HepG2 (cell line): Measurements from ENCODE around the gene GALR2. TPM values are rescaled to one million over a fixed set of nuclear protein-coding genes. Genes with fewer than 3 reads are reported as not detected.

Source experiments
- ATAC-seq: fragments of 200-7000 bp; cut with Tn5 transposase; 3 replicates; pipeline ENCODE4 v1.9.1; 2020; ENCODE audit warnings: mild to moderate bottlenecking, moderate library complexity
- BruUV-seq: library from RNA; stranded (reverse); fragments of 400-500 nt; replicated peaks from 2 replicates; lab custom pipeline; 2021; lab: Mats Ljungman, UMichigan
- CTCF ChIA-PET: fragments of 300-600 bp; formaldehyde crosslinking; extraction: SDS; loops from one replicate; lab custom pipeline; 2021; ENCODE audit warnings: low total read pairs, inconsistent platforms, low intra/inter-chr PET ratio; lab: Yijun Ruan, JAX
- POLR2A ChIA-PET: fragments of 350-600 bp; sonication (Branson Sonifier 250); formaldehyde crosslinking; loops from one replicate; lab custom pipeline; 2020; ENCODE audit warnings: antibody characterized with exemption, inconsistent platforms; lab: Yijun Ruan, JAX
- DNase-seq: peaks from one replicate; pipeline ENCODE4 v3.0.0-alpha.2; 2015; ENCODE audit warnings: low spot score
- FAIRE-seq: peaks from 3 replicates; lab custom pipeline; 2011; peaks lifted over from hg19 to GRCh38; lab: Jason Lieb, UNC
- H2AFZ ChIP-seq: one replicate; pipeline ENCODE4 v1.6.1; 2011; ENCODE audit warnings: low read length, inconsistent platforms
- H3K27ac ChIP-seq: fragments of 300-600 bp; 3 replicates; pipeline ENCODE4 v1.8.0; 2011; ENCODE audit warnings: mixed run types, mild to moderate bottlenecking, mixed read lengths, low read length, inconsistent platforms; ENCODE audit not compliant: insufficient read depth; ENCODE audit errors: extremely low read length
- H3K27me3 ChIP-seq, 2 experiments: fragments of 200-600 bp in 1 of 2; 2 replicates in 1 of 2; 3 replicates in 1 of 2; pipeline versions ENCODE4 v1.6.0 to v1.8.0; 2011; ENCODE audit warnings: low read length in 2 of 2, mild to moderate bottlenecking in 2 of 2, moderate library complexity in 2 of 2, inconsistent platforms in 1 of 2; ENCODE audit not compliant: insufficient read depth in 2 of 2, control insufficient read depth in 1 of 2
- H3K36me3 ChIP-seq, 2 experiments: fragments of 200-600 bp in 1 of 2; replicated peaks in 1 of 2; 2 replicates in 1 of 2; 3 replicates in 1 of 2; pipeline versions ENCODE4 v1.5.1 to v1.8.0; 2011; ENCODE audit warnings: low read length in 2 of 2, inconsistent platforms in 1 of 2; ENCODE audit not compliant: insufficient read depth in 2 of 2, control insufficient read depth in 1 of 2
- H3K4me1 ChIP-seq: 2 replicates; pipeline ENCODE4 v1.5.1; 2012; ENCODE audit warnings: low read length, inconsistent platforms; ENCODE audit not compliant: insufficient read depth
- H3K4me2 ChIP-seq: 2 replicates; pipeline ENCODE4 v1.6.0; 2011; ENCODE audit warnings: low read depth, low read length, inconsistent platforms
- H3K4me3 ChIP-seq, 3 experiments: fragments of 200-600 bp in 1 of 3; sonication (generic), shearing (Covaris generic) in 1 of 3; replicated peaks in 1 of 3; 2 replicates each; pipeline ENCODE4 v1.5.1; 2011 to 2016; ENCODE audit warnings: low read length in 3 of 3, inconsistent platforms in 2 of 3, low read depth in 2 of 3, mild to moderate bottlenecking in 2 of 3, control low read depth in 1 of 3, mixed read lengths in 1 of 3; ENCODE audit not compliant: insufficient read depth in 1 of 3
- H3K79me2 ChIP-seq: one replicate; pipeline ENCODE4 v1.6.1; 2011; ENCODE audit warnings: low read length, inconsistent platforms; ENCODE audit not compliant: insufficient read depth
- H3K9ac ChIP-seq: 2 replicates; pipeline ENCODE4 v1.6.0; 2011; ENCODE audit warnings: mild to moderate bottlenecking, low read depth, low read length, inconsistent platforms; ENCODE audit not compliant: insufficient read depth
- H3K9me3 ChIP-seq: 2 replicates; pipeline ENCODE4 v1.5.1; 2012; ENCODE audit warnings: mild to moderate bottlenecking, low read length
- H4K20me1 ChIP-seq: 2 replicates; pipeline ENCODE4 v1.6.0; 2011; ENCODE audit warnings: inconsistent platforms, mild to moderate bottlenecking, low read length, moderate library complexity; ENCODE audit not compliant: insufficient read depth
- CREB1 ChIP-seq, 2 experiments: fragments of 450-650 bp in 1 of 2; IDR thresholded peaks; 2 replicates each; pipeline ENCODE4 v1.6.1; 2016 to 2017; ENCODE audit warnings: control low read depth in 1 of 2, mild to moderate bottlenecking in 1 of 2, missing compliant biosample characterization in 1 of 2, missing genetic modification characterization in 1 of 2
- ELF3 ChIP-seq: IDR thresholded peaks from 2 replicates; pipeline ENCODE4 v1.6.1; 2016; ENCODE audit warnings: missing genetic modification reagents, missing compliant biosample characterization
- FOXM1 ChIP-seq: sonication (generic); formaldehyde crosslinking; IDR thresholded peaks from 2 replicates; pipeline ENCODE4 v1.5.0; 2020; ENCODE audit warnings: missing genetic modification reagents
- KLF6 ChIP-seq: IDR thresholded peaks from 2 replicates; pipeline ENCODE4 v1.8.0; 2016; ENCODE audit warnings: missing biosample characterization, missing genetic modification reagents
- MAZ ChIP-seq, 2 experiments: sonication (generic) in 1 of 2; formaldehyde crosslinking in 1 of 2; IDR thresholded peaks; 2 replicates each; pipeline versions ENCODE4 v1.5.0 to v1.6.1; 2012 to 2020; ENCODE audit warnings: low read depth in 2 of 2, mild to moderate bottlenecking in 2 of 2, borderline replicate concordance in 1 of 2, improper control_type of control experiment in 1 of 2, low read length in 1 of 2, missing genetic modification reagents in 1 of 2, moderate library complexity in 1 of 2
- PHF21A ChIP-seq: sonication (generic); formaldehyde crosslinking; IDR thresholded peaks from 2 replicates; pipeline ENCODE4 v1.5.0; 2020; ENCODE audit warnings: mild to moderate bottlenecking, missing genetic modification reagents
- SRY ChIP-seq: sonication (generic); formaldehyde crosslinking; IDR thresholded peaks from 2 replicates; pipeline ENCODE4 v1.8.0; 2022; ENCODE audit warnings: mild to moderate bottlenecking, missing genetic modification reagents
- TARDBP ChIP-seq: sonication (generic); formaldehyde crosslinking; IDR thresholded peaks from 2 replicates; pipeline ENCODE4 v1.8.0; 2022; ENCODE audit warnings: mild to moderate bottlenecking, missing genetic modification reagents
- TOPORS ChIP-seq: sonication (generic); formaldehyde crosslinking; IDR thresholded peaks from 2 replicates; pipeline ENCODE4 v1.8.0; 2023; ENCODE audit warnings: mild to moderate bottlenecking, missing genetic modification reagents
- ZBTB7B ChIP-seq: sonication (generic); formaldehyde crosslinking; IDR thresholded peaks from 2 replicates; pipeline ENCODE4 v1.4.0; 2020; ENCODE audit warnings: missing genetic modification reagents
- ZIK1 ChIP-seq: sonication (generic); formaldehyde crosslinking; IDR thresholded peaks from 2 replicates; pipeline ENCODE4 v1.5.0; 2020; ENCODE audit warnings: mild to moderate bottlenecking, low read depth, missing genetic modification reagents, borderline replicate concordance
- ZNF44 ChIP-seq: sonication (generic); formaldehyde crosslinking; IDR thresholded peaks from 2 replicates; pipeline ENCODE4 v1.5.1; 2020; ENCODE audit warnings: mild to moderate bottlenecking, missing genetic modification reagents
- ZNF670 ChIP-seq: sonication (generic); formaldehyde crosslinking; IDR thresholded peaks from 2 replicates; pipeline ENCODE4 v1.8.0; 2022; ENCODE audit warnings: mild to moderate bottlenecking, missing genetic modification reagents, borderline replicate concordance
- WGBS: methylation state at CpG from one replicate; pipeline ENCODE4 v1.1.6; 2017; ENCODE audit warnings: low lambda C conversion rate; 5-methylcytosine and 5-hydroxymethylcytosine counted together
- in situ Hi-C: cut with HindIII; loops from 2 replicates; pipeline ENCODE4 v1.10.0; 2017; ENCODE audit warnings: low pct_unique_long_range_greater_than_20kb; ENCODE audit not compliant: extremely low pct_ligation_motif_present
- intact Hi-C: fragments of 100-400 bp; cut with micrococcal nuclease; formaldehyde crosslinking; loops from one replicate; pipeline ENCODE4 v1.10.0; 2022; ENCODE audit not compliant: unreplicated experiment
- polyA plus RNA-seq, 8 experiments: library from polyadenylated mRNA; depleted of rRNA in 3 of 8; stranded (reverse) in 7 of 8; unstranded in 1 of 8; fragments of >200 nt; fragmentation: Illumina TruSeq in 4 of 8; extraction: Trizol in 4 of 8; gene quantifications; 2 replicates each; pipeline versions ENCODE4 v1.2.1 to v1.2.3, GENCODE V29; 2011 to 2016; ENCODE audit warnings: low read depth in 4 of 8, missing spikeins in 1 of 8, mixed read lengths in 1 of 8; ENCODE audit not compliant: insufficient read depth in 1 of 8
- total RNA-seq, 5 experiments: library from RNA; depleted of rRNA; stranded (reverse); fragments of >200 nt; fragmentation: Illumina TruSeq; extraction: Trizol; gene quantifications; 2 replicates each; pipeline ENCODE4 v1.2.3, GENCODE V29; 2016; ENCODE audit warnings: low read depth in 1 of 5

Gene GALR2
- total and polyA plus RNA-seq, 2 of the 13 experiments (the other 11 are each of a cell fraction or from before 2014, with no cell fraction given) = 0.48 to 0.58 TPM

GRCh38 chr17:76085731-76086366 is 11.3 kb downstream of the GALR2 start:
- H3K27me3 ChIP-seq = no peaks in the 10 kb centered on the region
- in situ Hi-C loops (no loop called here), intact Hi-C loops (no loop called here)
- H3K4me1 ChIP-seq = no peaks in the 10 kb centered on the region
- ChIA-PET CTCF (no interaction called here), POLR2A (interaction anchor here (0.5 to 1.3 kb wide), 3 partner anchors 17 to 21 kb away, joined by 3 to 5 read pairs (median 4); partner anchors contain the start of gene EXOC7)
- no peak for FAIRE-seq
- peaks cover 56 to 67% of the 10 kb centered on the region in 2 experiments; a peak in 4 of 5 replicates for H3K36me3 ChIP-seq
- H3K27ac ChIP-seq = no peak overlapping the region
- H3K4me3 ChIP-seq = no peak overlapping the region
- H2AFZ ChIP-seq = no peak overlapping the region
- no peak overlapping the region for H3K9ac ChIP-seq
- 98% methylated on average over 10 of the region's 13 CpGs for WGBS
- DNase-seq = no peak
- TF ChIP-seq ZBTB7B (CRISPR knock-in tag) (no peak), ZIK1 (CRISPR knock-in tag) (no peak), KLF6 (no peak), ZNF670 (CRISPR knock-in tag) (no peak), PHF21A (no peak), TOPORS (no peak), TARDBP (CRISPR knock-in tag) (no peak), FOXM1 (CRISPR knock-in tag) (no peak), MAZ (IDR thresholded peaks at IDR 0.05; ENCODE audit: borderline replicate concordance, low read depth, low read length) (no peak), MAZ (CRISPR knock-in tag; IDR thresholded peaks at IDR 0.05; ENCODE audit: low read depth) (no peak), SRY (no peak), CREB1 (IDR thresholded peaks at IDR 0.05) (no peak), CREB1 (CRISPR knock-in tag; IDR thresholded peaks at IDR 0.05) (no peak), ELF3 (CRISPR knock-in tag) (no peak), ZNF44 (no peak)
- no peak for ATAC-seq
- H3K9me3 ChIP-seq = no peaks in the 10 kb centered on the region
- H3K79me2 ChIP-seq = no peaks in the 10 kb centered on the region
- H3K4me2 ChIP-seq = no peak overlapping the region
- H4K20me1 ChIP-seq = 0 out of 2 replicates have a peak, but pooled peaks cover 5% of the 10 kb centered on the region
- BruUV-seq = no TSS peak
